ENCODE data around the gene P2RY8. TPM values are rescaled to one million over a fixed set of nuclear protein-coding genes. Genes with fewer than 3 reads are reported as not detected.
A peak's percentile ranks its signal among the peaks of the same experiment; 100 is the strongest.
"Not testable (repeated sequence)": the region's sequence is repeated elsewhere in the genome, so short reads cannot be mapped to it uniquely, and the experiment has no call there.

Gene P2RY8
- total RNA-seq, 4 donors from 2014 or later, result 0.81 to 2.7 (median 1.8) TPM

GRCh38 chrX:1450361-1451161, 86.4 kb downstream of the P2RY8 start:
- H3K27me3 ChIP-seq, result no peaks in the 10 kb centered on the region
- 0 to 60% methylated on average over 1 to 4 of the region's 9 CpGs for WGBS, 2 donors (ENCODE audit: low coverage in 1 of 2)
- TF ChIP-seq EP300 (IDR thresholded peaks at IDR 0.05), result no peak
- no peak for TF ChIP-seq CTCF (IDR thresholded peaks at IDR 0.05)
- TF ChIP-seq POLR2AphosphoS5 (IDR thresholded peaks at IDR 0.05), result no peak
- TF ChIP-seq POLR2A (IDR thresholded peaks at IDR 0.05), result no peak
- no peaks in the 10 kb centered on the region for H3K9me3 ChIP-seq
- peak overlapping the region in 1 of 2 donors; percentile 75 for H3K4me3 ChIP-seq
- H3K36me3 ChIP-seq, result no peaks in the 10 kb centered on the region
- H3K27ac ChIP-seq, result no peak overlapping the region
- no peak for ATAC-seq
- peaks cover 0 to 35% (median 13%) of the 10 kb centered on the region in 3 donors for H3K4me1 ChIP-seq

- Histone ChIP-seq H3K4me1 (peaks cover 0 to 35% (median 13%) of the 10 kb centered on the region in 3 donors), H3K9me3 (no peaks in the 10 kb centered on the region), H3K27ac (no peak overlapping the region), H3K27me3 (no peaks in the 10 kb centered on the region), H3K36me3 (no peaks in the 10 kb centered on the region), H3K4me3 (no peak overlapping the region)
- TF ChIP-seq EP300 (IDR thresholded peaks at IDR 0.05) (no peak), POLR2A (IDR thresholded peaks at IDR 0.05) (no peak), POLR2AphosphoS5 (IDR thresholded peaks at IDR 0.05) (no peak), CTCF (IDR thresholded peaks at IDR 0.05) (no peak)
- 93 to 100% methylated on average over 2 of the region's 2 CpGs for WGBS, 2 donors (ENCODE audit: low coverage in 1 of 2)
- no peak for ATAC-seq
Observed at GRCh38 chrX:1449823-1450149, 87.2 kb downstream of the P2RY8 start.

- H3K27me3 ChIP-seq, result no peaks in the 10 kb centered on the region
- 88 to 93% methylated on average over 8 of the region's 9 CpGs for WGBS, 2 donors (ENCODE audit: low coverage in 1 of 2)
- no peak overlapping the region for H3K4me3 ChIP-seq
- H3K36me3 ChIP-seq, result no peaks in the 10 kb centered on the region
- H3K9me3 ChIP-seq, result no peaks in the 10 kb centered on the region
- H3K4me1 ChIP-seq, result peaks cover 0 to 31% (median 13%) of the 10 kb centered on the region in 3 donors
- no peak for ATAC-seq
- H3K27ac ChIP-seq, result no peak overlapping the region
- TF ChIP-seq EP300 (IDR thresholded peaks at IDR 0.05) (no peak), POLR2AphosphoS5 (IDR thresholded peaks at IDR 0.05) (no peak), CTCF (IDR thresholded peaks at IDR 0.05) (no peak), POLR2A (IDR thresholded peaks at IDR 0.05) (no peak)
Observed at GRCh38 chrX:1449036-1449822, 87.8 kb downstream of the P2RY8 start.

- not testable (repeated sequence) for H3K4me3 ChIP-seq, H3K9me3 ChIP-seq, H3K27ac ChIP-seq, H3K27me3 ChIP-seq, H3K36me3 ChIP-seq, ATAC-seq
- 83 to 100% methylated on average over 2 to 4 of the region's 5 CpGs for WGBS, 2 donors (ENCODE audit: low coverage in 1 of 2)
- H3K4me1 ChIP-seq, result peaks cover 0 to 27% (median 13%) of the 10 kb centered on the region in 3 donors
Observed at GRCh38 chrX:1448573-1449001, 88.4 kb downstream of the P2RY8 start.

GRCh38 chrX:1447969-1448572, 88.9 kb downstream of the P2RY8 start:
- H3K4me3 ChIP-seq, H3K9me3 ChIP-seq, H3K36me3 ChIP-seq, H3K27me3 ChIP-seq, H3K27ac ChIP-seq, ATAC-seq: not testable (repeated sequence)
- peaks cover 0 to 27% (median 13%) of the 10 kb centered on the region in 3 donors for H3K4me1 ChIP-seq
- WGBS, 2 donors (ENCODE audit: low coverage in 1 of 2), result 82 to 84% methylated on average over 8 of the region's 8 CpGs

GRCh38 chrX:1446984-1447968, 89.7 kb downstream of the P2RY8 start:
- H3K27ac ChIP-seq, H3K4me3 ChIP-seq, H3K9me3 ChIP-seq, H3K36me3 ChIP-seq, H3K27me3 ChIP-seq, ATAC-seq: not testable (repeated sequence)
- 89 to 98% methylated on average over 6 to 7 of the region's 13 CpGs for WGBS, 2 donors (ENCODE audit: low coverage in 1 of 2)
- peaks cover 0 to 27% (median 13%) of the 10 kb centered on the region in 3 donors for H3K4me1 ChIP-seq

Data from gastroesophageal sphincter (tissue), 4 donors.